RWPE1 (cell line): Measurements from ENCODE around the gene MRPS34.

Experiments used
- CTCF ChIA-PET: fragments of 350-600 bp; sonication (Branson Sonifier 250); formaldehyde crosslinking; extraction: SDS; loops from one replicate; lab custom pipeline; 2021; lab: Yijun Ruan, JAX
- POLR2A ChIA-PET: fragments of 400-600 bp; formaldehyde crosslinking; extraction: SDS; loops from one replicate; lab custom pipeline; 2020; ENCODE audit warnings: antibody characterized with exemption; ENCODE audit not compliant: low non-redundant PET; lab: Yijun Ruan, JAX
- DNase-seq: peaks from one replicate; pipeline ENCODE4 v3.0.0; 2012; ENCODE audit warnings: low spot score
- H3K27ac ChIP-seq: fragments of 450-650 bp; 2 replicates; pipeline ENCODE4 v1.5.1; 2017
- CTCF ChIP-seq: fragments of 450-650 bp; conservative IDR thresholded peaks from 2 replicates; pipeline ENCODE4 v1.5.1; 2017; ENCODE audit warnings: low read depth, mild to moderate bottlenecking

Gene MRPS34

GRCh38 chr16:1788095-1788707, 15.3 kb upstream of the MRPS34 start:
- ChIA-PET POLR2A (no interaction called here), CTCF (no interaction called here)
- H3K27ac ChIP-seq = peak overlapping the region; percentile 60
- no peak for DNase-seq
- no peak for TF ChIP-seq CTCF

DNA sequence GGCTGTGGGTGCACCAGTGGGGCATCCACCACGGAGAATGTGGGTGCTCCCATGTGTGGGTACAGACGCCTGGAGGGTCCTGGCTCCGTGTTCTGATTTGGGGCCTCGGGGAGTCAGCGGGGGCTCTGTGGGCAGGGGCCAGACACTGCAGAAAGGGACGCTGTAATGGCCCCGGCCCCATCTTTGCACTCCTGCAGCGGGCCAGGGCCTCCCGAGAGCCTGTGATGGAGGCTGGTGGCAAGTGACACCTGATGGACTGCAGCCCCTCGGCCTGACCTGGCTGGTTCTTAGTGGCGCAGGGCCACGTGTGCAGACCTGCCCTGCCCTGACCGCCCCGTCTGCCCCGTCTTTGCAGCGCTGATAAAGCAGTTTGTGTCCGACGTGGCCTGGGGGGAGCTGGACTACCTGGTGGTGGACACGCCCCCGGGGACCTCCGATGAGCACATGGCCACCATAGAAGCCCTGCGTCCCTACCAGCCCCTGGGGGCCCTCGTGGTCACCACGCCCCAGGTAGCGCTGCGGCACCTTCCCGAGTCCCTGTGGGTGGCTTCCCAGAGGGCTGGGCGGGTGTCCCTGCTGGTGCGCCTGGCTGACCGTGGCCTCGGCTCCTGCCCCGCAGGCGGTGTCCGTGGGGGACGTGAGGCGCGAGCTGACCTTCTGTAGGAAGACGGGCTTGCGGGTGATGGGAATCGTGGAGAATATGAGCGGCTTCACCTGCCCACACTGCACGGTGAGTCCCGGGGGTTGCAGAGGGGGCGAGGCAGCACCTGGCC, 14.6 kb upstream of the MRPS34 start:
- ChIA-PET POLR2A (no interaction called here), CTCF (no interaction called here)

GRCh38 chr16:1787056-1787321, 14.1 kb upstream of the MRPS34 start:
- CTCF ChIA-PET = interaction anchor here (0.6 kb wide), 1 partner anchor 96 kb away, joined by 3 read pairs; no protein-coding TSS in a partner anchor
- no peak overlapping the region for H3K27ac ChIP-seq
- TF ChIP-seq CTCF = no peak
- no peak for DNase-seq
- POLR2A ChIA-PET = no interaction called here

More for the DNA sequence above, 14.6 kb upstream of the MRPS34 start:
- peak overlapping the region; percentile 60; the same call in 1 of the 2 replicates for H3K27ac ChIP-seq
- no peak for DNase-seq
- no peak for TF ChIP-seq CTCF

DNA sequence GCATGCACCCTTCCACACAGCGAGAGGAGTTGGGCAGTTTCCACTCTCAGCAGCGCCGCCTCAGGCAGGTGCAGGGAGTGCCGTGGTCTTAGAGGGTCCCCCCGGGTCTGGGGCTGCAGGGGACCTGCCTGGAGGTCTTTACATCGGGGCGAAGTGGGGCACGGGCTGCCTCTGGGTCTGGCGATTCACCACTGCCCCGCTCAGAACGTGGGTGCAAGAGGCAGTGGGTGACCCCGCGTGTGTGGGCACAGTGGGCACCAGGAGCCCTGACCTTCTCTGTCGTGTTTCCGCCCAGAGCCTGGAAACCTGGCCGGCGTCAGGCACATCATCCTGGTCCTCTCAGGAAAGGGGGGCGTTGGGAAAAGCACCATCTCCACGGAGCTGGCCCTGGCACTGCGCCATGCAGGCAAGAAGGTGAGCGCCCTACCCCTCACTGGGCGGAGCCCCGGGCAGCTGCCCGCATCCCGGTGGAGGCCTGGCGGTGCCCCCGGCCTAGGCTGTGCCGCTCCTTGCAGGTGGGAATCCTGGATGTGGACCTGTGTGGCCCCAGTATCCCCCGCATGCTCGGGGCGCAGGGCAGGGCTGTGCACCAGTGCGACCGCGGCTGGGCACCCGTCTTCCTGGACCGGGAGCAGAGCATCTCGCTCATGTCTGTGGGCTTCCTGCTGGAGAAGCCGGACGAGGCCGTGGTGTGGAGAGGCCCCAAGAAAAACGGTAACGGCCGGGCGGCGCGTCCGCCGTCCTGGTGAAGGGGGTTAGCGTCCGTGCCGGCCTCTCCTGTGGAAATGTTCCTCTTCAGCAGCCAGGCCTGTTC, 13.5 kb upstream of the MRPS34 start:
- DNase-seq = no peak
- H3K27ac ChIP-seq = no peak overlapping the region
- no peak for TF ChIP-seq CTCF
- ChIA-PET POLR2A (no interaction called here), CTCF (interaction anchor here (0.6 kb wide), 1 partner anchor 95 kb away, joined by 3 read pairs; no protein-coding TSS in a partner anchor)

- ChIA-PET CTCF (no interaction called here), POLR2A (no interaction called here)
- TF ChIP-seq CTCF = no peak
- no peak for DNase-seq
- peak overlapping the region; percentile 92 for H3K27ac ChIP-seq
Measured at GRCh38 chr16:1785846-1786170, 12.9 kb upstream of the MRPS34 start.
